Erythroblast (primary cell): ENCODE measurements around the gene CADPS2.

Experiments
- GATA1 ChIP-seq: IDR thresholded peaks from 2 replicates; pipeline ENCODE4 v1.6.1; 2011; ENCODE audit warnings: low read depth, mild to moderate bottlenecking, control low read depth, low read length, moderate library complexity
- POLR2A ChIP-seq: IDR thresholded peaks from 2 replicates; pipeline ENCODE4 v1.6.1; 2011; ENCODE audit warnings: mild to moderate bottlenecking, low read length

DNA sequence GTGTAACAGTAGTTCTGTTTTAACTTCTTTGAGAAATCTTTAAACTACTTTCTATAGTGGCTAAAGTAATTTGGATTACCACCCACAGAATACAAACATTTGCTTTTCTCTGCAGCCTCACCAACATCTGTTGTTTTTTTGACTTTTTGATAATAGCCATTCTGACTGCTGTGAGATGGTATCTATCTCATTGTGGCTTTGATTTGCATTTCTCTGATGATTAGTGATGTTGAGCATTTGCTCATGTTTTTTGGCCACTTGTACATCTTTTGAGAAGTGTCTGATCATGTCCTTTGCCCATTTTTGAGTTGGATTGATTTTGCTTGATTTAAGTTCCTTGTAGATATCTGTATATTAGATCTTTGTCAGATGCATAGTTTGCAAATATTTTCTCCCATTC, 254.0 kb downstream of the CADPS2 start:
- TF ChIP-seq POLR2A (no peak), GATA1 (no peak)
